OCI-LY1 (cell line): ENCODE results near the gene CSTB.

Experiments used
- EZH2 ChIP-seq: fragments of 200-600 bp; sonication (generic), shearing (Covaris generic); IDR thresholded peaks from 2 replicates; pipeline ENCODE4 v1.8.0; 2017; ENCODE audit warnings: borderline replicate concordance, mixed run types, mild to moderate bottlenecking, antibody characterized with exemption, low read length, moderate library complexity, mixed read lengths
- TF ChIP-seq, protein P1 (sequence below): fragments of 200-600 bp; sonication (generic), shearing (Covaris generic); IDR thresholded peaks from 2 replicates; pipeline ENCODE4 v1.5.1; 2017; ENCODE audit warnings: mild to moderate bottlenecking, antibody characterized with exemption, low read length, moderate library complexity, mixed read lengths

- TF ChIP-seq, protein P1, sequence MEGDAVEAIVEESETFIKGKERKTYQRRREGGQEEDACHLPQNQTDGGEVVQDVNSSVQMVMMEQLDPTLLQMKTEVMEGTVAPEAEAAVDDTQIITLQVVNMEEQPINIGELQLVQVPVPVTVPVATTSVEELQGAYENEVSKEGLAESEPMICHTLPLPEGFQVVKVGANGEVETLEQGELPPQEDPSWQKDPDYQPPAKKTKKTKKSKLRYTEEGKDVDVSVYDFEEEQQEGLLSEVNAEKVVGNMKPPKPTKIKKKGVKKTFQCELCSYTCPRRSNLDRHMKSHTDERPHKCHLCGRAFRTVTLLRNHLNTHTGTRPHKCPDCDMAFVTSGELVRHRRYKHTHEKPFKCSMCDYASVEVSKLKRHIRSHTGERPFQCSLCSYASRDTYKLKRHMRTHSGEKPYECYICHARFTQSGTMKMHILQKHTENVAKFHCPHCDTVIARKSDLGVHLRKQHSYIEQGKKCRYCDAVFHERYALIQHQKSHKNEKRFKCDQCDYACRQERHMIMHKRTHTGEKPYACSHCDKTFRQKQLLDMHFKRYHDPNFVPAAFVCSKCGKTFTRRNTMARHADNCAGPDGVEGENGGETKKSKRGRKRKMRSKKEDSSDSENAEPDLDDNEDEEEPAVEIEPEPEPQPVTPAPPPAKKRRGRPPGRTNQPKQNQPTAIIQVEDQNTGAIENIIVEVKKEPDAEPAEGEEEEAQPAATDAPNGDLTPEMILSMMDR: no peak
- no peak for TF ChIP-seq EZH2
Observed at GRCh38 chr21:43735236-43736091, 40.6 kb downstream of the CSTB start.
